ENCODE data around the gene CPEB2. TPM values are rescaled to one million over a fixed set of nuclear protein-coding genes. Genes with fewer than 3 reads are reported as not detected.

CPEB2 gene
- total and polyA plus RNA-seq, 9 of the 15 experiments (the other 6 are each of a cell fraction or from before 2014, with no cell fraction given) = 0.39 to 3.0 (median 1.4) TPM

- WGBS (ENCODE audit: insufficient coverage, low coverage, missing lambda C conversion rate) = 11% methylated on average over 2 of the region's 2 CpGs
- Histone ChIP-seq H3K4me3 (no peak overlapping the region), H3K9me1 (ENCODE audit: control insufficient read depth, insufficient read depth, low read length) (no peaks in the 10 kb centered on the region), H3K79me2 (ENCODE audit: control insufficient read depth, insufficient read depth, low read length) (no peaks in the 10 kb centered on the region), H3K9me3 (replicated peaks; ENCODE audit: control insufficient read depth, insufficient read depth, low read depth, low read length) (no peaks in the 10 kb centered on the region), H3K4me2 (ENCODE audit: insufficient read depth, low read length) (no peak overlapping the region), H3K36me3 (ENCODE audit: control insufficient read depth, insufficient read depth, low read length) (no peaks in the 10 kb centered on the region), H4K20me1 (replicated peaks; ENCODE audit: control insufficient read depth, insufficient read depth, low read length) (no peaks in the 10 kb centered on the region), H3K27me3 (ENCODE audit: control insufficient read depth in 2 of 2, insufficient read depth in 2 of 2, low read length in 2 of 2) (no peaks in the 10 kb centered on the region), H3K9ac (ENCODE audit: insufficient read depth in 1 of 2, low read depth in 2 of 2, low read length in 2 of 2) (no peak overlapping the region), H2AFZ (ENCODE audit: low read depth, low read length) (no peak overlapping the region), H3K4me1 (replicated peaks in 1 of 2; ENCODE audit: control insufficient read depth in 2 of 2, insufficient read depth in 2 of 2, low read length in 2 of 2) (no peaks in the 10 kb centered on the region), H3K27ac (ENCODE audit: extremely low read depth, low read depth, low read length) (no peak overlapping the region)
- ChIA-PET POLR2A (interaction anchor here (1.0 to 1.2 kb wide), 2 partner anchors 12 to 13 kb away, joined by 3 read pairs; no protein-coding TSS in a partner anchor), CTCF (ENCODE audit: low intra/inter-chr PET ratio) (no interaction called here)
- intact Hi-C loops (cut with micrococcal nuclease) (no loop called here), in situ Hi-C loops (cut with MboI) (no loop called here)
- BruUV-seq (replicated peaks) = no TSS peak
- DNase-seq (ENCODE audit: extremely low read depth in 1 of 4, low spot score in 3 of 4) (no peak), ATAC-seq (no peak), FAIRE-seq (no peak)
- TF ChIP-seq, protein P1, sequence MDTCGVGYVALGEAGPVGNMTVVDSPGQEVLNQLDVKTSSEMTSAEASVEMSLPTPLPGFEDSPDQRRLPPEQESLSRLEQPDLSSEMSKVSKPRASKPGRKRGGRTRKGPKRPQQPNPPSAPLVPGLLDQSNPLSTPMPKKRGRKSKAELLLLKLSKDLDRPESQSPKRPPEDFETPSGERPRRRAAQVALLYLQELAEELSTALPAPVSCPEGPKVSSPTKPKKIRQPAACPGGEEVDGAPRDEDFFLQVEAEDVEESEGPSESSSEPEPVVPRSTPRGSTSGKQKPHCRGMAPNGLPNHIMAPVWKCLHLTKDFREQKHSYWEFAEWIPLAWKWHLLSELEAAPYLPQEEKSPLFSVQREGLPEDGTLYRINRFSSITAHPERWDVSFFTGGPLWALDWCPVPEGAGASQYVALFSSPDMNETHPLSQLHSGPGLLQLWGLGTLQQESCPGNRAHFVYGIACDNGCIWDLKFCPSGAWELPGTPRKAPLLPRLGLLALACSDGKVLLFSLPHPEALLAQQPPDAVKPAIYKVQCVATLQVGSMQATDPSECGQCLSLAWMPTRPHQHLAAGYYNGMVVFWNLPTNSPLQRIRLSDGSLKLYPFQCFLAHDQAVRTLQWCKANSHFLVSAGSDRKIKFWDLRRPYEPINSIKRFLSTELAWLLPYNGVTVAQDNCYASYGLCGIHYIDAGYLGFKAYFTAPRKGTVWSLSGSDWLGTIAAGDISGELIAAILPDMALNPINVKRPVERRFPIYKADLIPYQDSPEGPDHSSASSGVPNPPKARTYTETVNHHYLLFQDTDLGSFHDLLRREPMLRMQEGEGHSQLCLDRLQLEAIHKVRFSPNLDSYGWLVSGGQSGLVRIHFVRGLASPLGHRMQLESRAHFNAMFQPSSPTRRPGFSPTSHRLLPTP (IDR thresholded peaks at IDR 0.05; ENCODE audit: borderline replicate concordance, extremely low read depth, insufficient read length) = no peak
- TF ChIP-seq, protein P2, sequence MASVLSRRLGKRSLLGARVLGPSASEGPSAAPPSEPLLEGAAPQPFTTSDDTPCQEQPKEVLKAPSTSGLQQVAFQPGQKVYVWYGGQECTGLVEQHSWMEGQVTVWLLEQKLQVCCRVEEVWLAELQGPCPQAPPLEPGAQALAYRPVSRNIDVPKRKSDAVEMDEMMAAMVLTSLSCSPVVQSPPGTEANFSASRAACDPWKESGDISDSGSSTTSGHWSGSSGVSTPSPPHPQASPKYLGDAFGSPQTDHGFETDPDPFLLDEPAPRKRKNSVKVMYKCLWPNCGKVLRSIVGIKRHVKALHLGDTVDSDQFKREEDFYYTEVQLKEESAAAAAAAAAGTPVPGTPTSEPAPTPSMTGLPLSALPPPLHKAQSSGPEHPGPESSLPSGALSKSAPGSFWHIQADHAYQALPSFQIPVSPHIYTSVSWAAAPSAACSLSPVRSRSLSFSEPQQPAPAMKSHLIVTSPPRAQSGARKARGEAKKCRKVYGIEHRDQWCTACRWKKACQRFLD (CRISPR knock-in tag; IDR thresholded peaks at IDR 0.05) = no peak
- TF ChIP-seq CBX1 (IDR thresholded peaks at IDR 0.05; ENCODE audit: low read depth) (no peak), STAT5B (CRISPR knock-in tag; IDR thresholded peaks at IDR 0.05) (no peak), ZNF347 (CRISPR knock-in tag; IDR thresholded peaks at IDR 0.05; ENCODE audit: low read depth) (no peak), ZBTB8A (IDR thresholded peaks at IDR 0.05; ENCODE audit: partially characterized antibody) (no peak), HLTF (IDR thresholded peaks at IDR 0.05) (no peak), ZSCAN32 (CRISPR knock-in tag; IDR thresholded peaks at IDR 0.05) (no peak)
- TF ChIP-seq, protein P3, sequence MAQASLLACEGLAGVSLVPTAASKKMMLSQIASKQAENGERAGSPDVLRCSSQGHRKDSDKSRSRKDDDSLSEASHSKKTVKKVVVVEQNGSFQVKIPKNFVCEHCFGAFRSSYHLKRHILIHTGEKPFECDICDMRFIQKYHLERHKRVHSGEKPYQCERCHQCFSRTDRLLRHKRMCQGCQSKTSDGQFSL (CRISPR knock-in tag; IDR thresholded peaks at IDR 0.05) = no peak
- TF ChIP-seq, protein P3 (tag; IDR thresholded peaks at IDR 0.05) = no peak
Observed at GRCh38 chr4:15116509-15117079, 114.3 kb downstream of the CPEB2 start.
